C4-2B (cell line): ENCODE measurements around the gene TEX50.
"Not testable (repeated sequence)": the region's sequence is repeated elsewhere in the genome, so short reads cannot be mapped to it uniquely, and the experiment has no call there.

Experiments
- H3K27ac ChIP-seq: fragments of 450-650 bp; 2 replicates; pipeline ENCODE4 v1.5.1; 2017
- ZFX ChIP-seq: fragments of 450-650 bp; IDR thresholded peaks from 2 replicates; pipeline ENCODE4 v1.6.1; 2017
- TF ChIP-seq, protein P1 (sequence below): fragments of 450-650 bp; conservative IDR thresholded peaks from 2 replicates; pipeline ENCODE4 v1.5.1; 2017; ENCODE audit warnings: mild to moderate bottlenecking

The TEX50 gene

GRCh38 chr1:173682184-173682583 is 47.0 kb downstream of the TEX50 start:
- H3K27ac ChIP-seq: no peak overlapping the region
- no peak for TF ChIP-seq ZFX
- TF ChIP-seq, protein P1, sequence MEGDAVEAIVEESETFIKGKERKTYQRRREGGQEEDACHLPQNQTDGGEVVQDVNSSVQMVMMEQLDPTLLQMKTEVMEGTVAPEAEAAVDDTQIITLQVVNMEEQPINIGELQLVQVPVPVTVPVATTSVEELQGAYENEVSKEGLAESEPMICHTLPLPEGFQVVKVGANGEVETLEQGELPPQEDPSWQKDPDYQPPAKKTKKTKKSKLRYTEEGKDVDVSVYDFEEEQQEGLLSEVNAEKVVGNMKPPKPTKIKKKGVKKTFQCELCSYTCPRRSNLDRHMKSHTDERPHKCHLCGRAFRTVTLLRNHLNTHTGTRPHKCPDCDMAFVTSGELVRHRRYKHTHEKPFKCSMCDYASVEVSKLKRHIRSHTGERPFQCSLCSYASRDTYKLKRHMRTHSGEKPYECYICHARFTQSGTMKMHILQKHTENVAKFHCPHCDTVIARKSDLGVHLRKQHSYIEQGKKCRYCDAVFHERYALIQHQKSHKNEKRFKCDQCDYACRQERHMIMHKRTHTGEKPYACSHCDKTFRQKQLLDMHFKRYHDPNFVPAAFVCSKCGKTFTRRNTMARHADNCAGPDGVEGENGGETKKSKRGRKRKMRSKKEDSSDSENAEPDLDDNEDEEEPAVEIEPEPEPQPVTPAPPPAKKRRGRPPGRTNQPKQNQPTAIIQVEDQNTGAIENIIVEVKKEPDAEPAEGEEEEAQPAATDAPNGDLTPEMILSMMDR: no peak

DNA sequence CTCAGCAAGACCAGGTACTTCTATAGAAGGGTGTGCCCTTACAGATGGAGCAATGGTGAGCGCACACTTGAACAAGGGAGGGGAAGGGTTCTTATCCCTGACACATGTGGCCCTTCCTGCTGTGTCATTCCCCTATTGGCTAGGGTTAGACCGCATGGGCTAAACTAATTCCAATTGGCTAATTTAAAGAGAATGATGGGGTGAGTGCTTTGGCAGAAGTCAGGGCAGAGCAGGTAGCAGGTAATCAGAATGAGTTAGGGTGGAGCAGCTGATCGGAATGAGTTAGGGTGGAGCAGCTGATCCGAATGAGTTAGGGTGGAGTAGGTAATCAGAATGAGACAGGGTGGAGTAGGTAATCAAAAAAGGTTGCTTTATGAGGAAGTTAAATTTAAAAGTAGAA is 48.7 kb downstream of the TEX50 start:
- not testable (repeated sequence) for H3K27ac ChIP-seq

- not testable (repeated sequence) for H3K27ac ChIP-seq
These were observed 50.0 kb downstream of the TEX50 start for GRCh38 chr1:173685121-173685520.
